Astrocyte (in vitro differentiated cells and primary cell): ENCODE results near the gene INSC.

ENCODE experiments used
- CTCF ChIP-seq: IDR thresholded peaks from 2 replicates; pipeline ENCODE4 v1.5.1; 2011; ENCODE audit warnings: low read depth, mild to moderate bottlenecking, inconsistent platforms, low read length, moderate library complexity; ENCODE audit not compliant: insufficient read depth
- EZH2 ChIP-seq: IDR thresholded peaks from 2 replicates; pipeline ENCODE4 v1.6.1; 2012; ENCODE audit warnings: mild to moderate bottlenecking, low read length, inconsistent platforms; ENCODE audit not compliant: insufficient read depth

- TF ChIP-seq CTCF (no peak), EZH2 (no peak)
Observed at GRCh38 chr11:15176646-15177163, 62.0 kb downstream of the INSC start.
